H1 (cell line): Measurements from ENCODE around the gene CDC14B. TPM values are rescaled to one million over a fixed set of nuclear protein-coding genes. Genes with fewer than 3 reads are reported as not detected.

Experiments used
- BRCA1 ChIP-seq: IDR thresholded peaks from 2 replicates; pipeline ENCODE4 v1.6.1; 2012; ENCODE audit warnings: low read depth, low read length, improper control_type of control experiment
- CBX8 ChIP-seq: fragments of 300-800, 300-1000 bp; sonication (generic); IDR thresholded peaks from 2 replicates; pipeline ENCODE4 v1.7.1; 2016; ENCODE audit warnings: low read depth, low read length, borderline replicate concordance
- CHD2 ChIP-seq: IDR thresholded peaks from 2 replicates; pipeline ENCODE4 v1.6.1; 2012; ENCODE audit warnings: low read length, improper control_type of control experiment
- FOSL1 ChIP-seq: IDR thresholded peaks from 2 replicates; pipeline ENCODE4 v1.6.1; 2011; ENCODE audit warnings: mild to moderate bottlenecking, low read depth, low read length, moderate library complexity; ENCODE audit not compliant: insufficient read depth
- TAF7 ChIP-seq: optimal IDR thresholded peaks from 2 replicates; pipeline ENCODE3; 2011; ENCODE audit warnings: low read depth, mild to moderate bottlenecking, inconsistent platforms, low read length, moderate library complexity, borderline replicate concordance
- polyA plus RNA-seq, 7 experiments: library from polyadenylated mRNA; depleted of rRNA in 3 of 7; stranded (reverse) in 5 of 7; unstranded in 2 of 7; fragments of >200 nt in 5 of 7; fragments of 200-250 nt in 2 of 7; gene quantifications; 1 replicate in 5 of 7; 2 replicates in 1 of 7; 4 replicates in 1 of 7; pipeline versions ENCODE4 v1.2.1 to v1.2.3, GENCODE V29; 2011 to 2013; ENCODE audit warnings: missing spikeins in 2 of 7, mixed read lengths in 2 of 7
- total RNA-seq: library from RNA; stranded (reverse); fragmentation: NEBNext Ultra II Directional; extraction: Animal tissue kit (Norgen Biotek cat#: 25700); gene quantifications from 2 replicates; pipeline ENCODE4 v1.2.1, GENCODE V29; 2021

The CDC14B gene
- total and polyA plus RNA-seq, 2 of the 8 experiments (the other 6 are each of a cell fraction or from before 2014, with no cell fraction given), result 17.2 to 44.6 TPM

DNA sequence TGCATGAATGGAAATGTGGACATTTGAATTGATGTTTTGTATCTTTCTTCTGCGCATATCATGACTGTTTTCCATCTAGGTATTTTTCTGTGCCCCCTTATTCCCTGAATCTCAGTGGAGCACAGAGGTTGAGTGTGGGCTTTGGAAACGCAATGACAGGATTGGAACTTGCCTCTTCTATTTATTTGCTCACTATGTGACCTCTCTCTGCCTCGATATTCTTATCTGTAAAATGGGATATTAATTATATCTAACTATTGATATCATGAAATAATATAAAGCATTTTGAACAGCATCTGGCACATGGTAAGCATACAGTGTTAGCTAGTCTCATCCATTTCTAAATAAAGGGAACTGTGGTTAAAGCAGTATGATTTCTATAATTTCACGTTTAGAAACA, 143.6 kb downstream of the CDC14B start (continued):
- TF ChIP-seq CBX8 (no peak), BRCA1 (no peak), CHD2 (no peak), FOSL1 (no peak), TAF7 (no peak)
